Measurements from ENCODE around the gene LSAMP. TPM values are rescaled to one million over a fixed set of nuclear protein-coding genes. Genes with fewer than 3 reads are reported as not detected.

The LSAMP gene
- total and polyA plus RNA-seq, 2 of the 4 experiments (the other 2 are of a cell fraction) = 7.9 to 8.0 TPM

DNA sequence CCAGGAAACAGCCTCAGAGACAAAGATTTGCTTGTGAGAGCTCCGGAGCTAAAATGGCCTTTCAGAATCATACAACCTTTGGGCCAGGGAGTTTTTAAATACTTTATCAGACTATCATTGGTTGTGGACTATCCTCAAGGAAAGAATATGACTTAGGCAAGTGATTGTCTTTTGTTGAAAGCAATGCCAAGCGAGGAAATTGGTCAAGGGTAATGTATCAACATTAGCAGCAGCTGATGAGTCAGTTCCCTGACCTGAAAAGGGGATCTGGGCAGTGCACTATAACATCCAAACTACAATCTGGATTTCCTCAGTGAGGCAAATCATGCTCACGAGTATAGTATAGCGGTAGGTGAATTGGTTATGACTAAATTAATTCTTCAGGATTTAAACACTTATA, 303.6 kb downstream of the LSAMP start:
- H4K5ac ChIP-seq (ENCODE audit: low read depth, low read length) = no peak overlapping the region
- H3K23ac ChIP-seq (ENCODE audit: low read depth, low read length) = no peak overlapping the region
- no peak overlapping the region for H2BK15ac ChIP-seq (ENCODE audit: low read depth, low read length)
- no peaks in the 10 kb centered on the region for H3K27me3 ChIP-seq (ENCODE audit: control insufficient read depth, insufficient read depth, low read length)
- ChIA-PET POLR2A (ENCODE audit: unreplicated experiment) (no interaction called here), CTCF (no interaction called here)
- H3K9me1 ChIP-seq (ENCODE audit: insufficient read depth, low read length) = no peaks in the 10 kb centered on the region
- no CpG with 5 or more reads among the region's 4 CpGs for WGBS, 2 experiments (ENCODE audit: extremely low coverage in 2 of 2, insufficient read length in 1 of 2)
- H2AK9ac ChIP-seq (replicated peaks; ENCODE audit: low read depth, low read length, poor library complexity) = no peak overlapping the region
- H3K9me3 ChIP-seq (ENCODE audit: control insufficient read depth, insufficient read depth, low read length) = peaks cover 2% of the 10 kb centered on the region; the same call in 1 of the 2 replicates
- H3K4me1 ChIP-seq (ENCODE audit: control insufficient read depth, insufficient read depth, low read length) = no peaks in the 10 kb centered on the region
- no peaks in the 10 kb centered on the region for H3K79me1 ChIP-seq (ENCODE audit: low read depth in 1 of 2, low read length in 2 of 2)
- H2BK20ac ChIP-seq (ENCODE audit: low read depth, low read length) = no peak overlapping the region
- dilution Hi-C loops (cut with HindIII; ENCODE audit: low sequenced_read_pairs, unreplicated experiment) = no loop called here
- TF ChIP-seq, protein P1, sequence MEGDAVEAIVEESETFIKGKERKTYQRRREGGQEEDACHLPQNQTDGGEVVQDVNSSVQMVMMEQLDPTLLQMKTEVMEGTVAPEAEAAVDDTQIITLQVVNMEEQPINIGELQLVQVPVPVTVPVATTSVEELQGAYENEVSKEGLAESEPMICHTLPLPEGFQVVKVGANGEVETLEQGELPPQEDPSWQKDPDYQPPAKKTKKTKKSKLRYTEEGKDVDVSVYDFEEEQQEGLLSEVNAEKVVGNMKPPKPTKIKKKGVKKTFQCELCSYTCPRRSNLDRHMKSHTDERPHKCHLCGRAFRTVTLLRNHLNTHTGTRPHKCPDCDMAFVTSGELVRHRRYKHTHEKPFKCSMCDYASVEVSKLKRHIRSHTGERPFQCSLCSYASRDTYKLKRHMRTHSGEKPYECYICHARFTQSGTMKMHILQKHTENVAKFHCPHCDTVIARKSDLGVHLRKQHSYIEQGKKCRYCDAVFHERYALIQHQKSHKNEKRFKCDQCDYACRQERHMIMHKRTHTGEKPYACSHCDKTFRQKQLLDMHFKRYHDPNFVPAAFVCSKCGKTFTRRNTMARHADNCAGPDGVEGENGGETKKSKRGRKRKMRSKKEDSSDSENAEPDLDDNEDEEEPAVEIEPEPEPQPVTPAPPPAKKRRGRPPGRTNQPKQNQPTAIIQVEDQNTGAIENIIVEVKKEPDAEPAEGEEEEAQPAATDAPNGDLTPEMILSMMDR (conservative IDR thresholded peaks at IDR 0.05; ENCODE audit: low read depth, low read length) = no peak
- TF ChIP-seq CEBPB (IDR thresholded peaks at IDR 0.05; ENCODE audit: low read depth, low read length) (no peak), MAZ (IDR thresholded peaks at IDR 0.05; ENCODE audit: borderline replicate concordance, low read depth, low read length) (no peak), MXI1 (IDR thresholded peaks at IDR 0.05; ENCODE audit: borderline replicate concordance, low read depth, low read length) (no peak), CHD1 (IDR thresholded peaks at IDR 0.05; ENCODE audit: low read depth, low read length) (no peak), NFE2L2 (IDR thresholded peaks at IDR 0.05; ENCODE audit: low read depth, low read length) (no peak), FOS (IDR thresholded peaks at IDR 0.05; ENCODE audit: low read depth, low read length) (no peak), SMC3 (IDR thresholded peaks at IDR 0.05; ENCODE audit: low read depth, low read length) (no peak), BHLHE40 (IDR thresholded peaks at IDR 0.05; ENCODE audit: low read depth, low read length) (no peak), POLR2A (IDR thresholded peaks at IDR 0.05; ENCODE audit: low read depth, low read length) (no peak), MAFK (IDR thresholded peaks at IDR 0.05; ENCODE audit: low read depth, low read length) (no peak), RAD21 (IDR thresholded peaks at IDR 0.05; ENCODE audit: low read length) (no peak), RFX5 (IDR thresholded peaks at IDR 0.05; ENCODE audit: low read depth, low read length) (no peak), RCOR1 (IDR thresholded peaks at IDR 0.05; ENCODE audit: insufficient replicate concordance, low read length) (no peak)
- TF ChIP-seq, protein P2, sequence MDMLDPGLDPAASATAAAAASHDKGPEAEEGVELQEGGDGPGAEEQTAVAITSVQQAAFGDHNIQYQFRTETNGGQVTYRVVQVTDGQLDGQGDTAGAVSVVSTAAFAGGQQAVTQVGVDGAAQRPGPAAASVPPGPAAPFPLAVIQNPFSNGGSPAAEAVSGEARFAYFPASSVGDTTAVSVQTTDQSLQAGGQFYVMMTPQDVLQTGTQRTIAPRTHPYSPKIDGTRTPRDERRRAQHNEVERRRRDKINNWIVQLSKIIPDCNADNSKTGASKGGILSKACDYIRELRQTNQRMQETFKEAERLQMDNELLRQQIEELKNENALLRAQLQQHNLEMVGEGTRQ (IDR thresholded peaks at IDR 0.05; ENCODE audit: low read depth, low read length) = no peak
- TF ChIP-seq, protein P3, sequence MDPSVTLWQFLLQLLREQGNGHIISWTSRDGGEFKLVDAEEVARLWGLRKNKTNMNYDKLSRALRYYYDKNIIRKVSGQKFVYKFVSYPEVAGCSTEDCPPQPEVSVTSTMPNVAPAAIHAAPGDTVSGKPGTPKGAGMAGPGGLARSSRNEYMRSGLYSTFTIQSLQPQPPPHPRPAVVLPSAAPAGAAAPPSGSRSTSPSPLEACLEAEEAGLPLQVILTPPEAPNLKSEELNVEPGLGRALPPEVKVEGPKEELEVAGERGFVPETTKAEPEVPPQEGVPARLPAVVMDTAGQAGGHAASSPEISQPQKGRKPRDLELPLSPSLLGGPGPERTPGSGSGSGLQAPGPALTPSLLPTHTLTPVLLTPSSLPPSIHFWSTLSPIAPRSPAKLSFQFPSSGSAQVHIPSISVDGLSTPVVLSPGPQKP (IDR thresholded peaks at IDR 0.05; ENCODE audit: borderline replicate concordance, low read depth, low read length) = no peak
- no peak overlapping the region for H3K56ac ChIP-seq (ENCODE audit: extremely low read depth, insufficient read depth, low read length)
- H4K20me1 ChIP-seq (ENCODE audit: insufficient read depth, low read length) = no peaks in the 10 kb centered on the region
- no peak overlapping the region for H3K4me2 ChIP-seq (ENCODE audit: low read depth, low read length)
- H3K4ac ChIP-seq (ENCODE audit: low read depth, low read length) = no peak overlapping the region
- H3K4me3 ChIP-seq (ENCODE audit: insufficient read depth, low read depth, low read length) = no peak overlapping the region
- H4K8ac ChIP-seq (ENCODE audit: low read depth in 2 of 2, low read length in 2 of 2) = no peak overlapping the region
- no peaks in the 10 kb centered on the region for H3K36me3 ChIP-seq (ENCODE audit: control insufficient read depth, insufficient read depth, low read length)
- H3K18ac ChIP-seq (ENCODE audit: low read depth, low read length) = no peak overlapping the region
- H2AK5ac ChIP-seq (ENCODE audit: low read depth, low read length) = no peak overlapping the region
- BruUV-seq (replicated peaks) = no TSS peak
- no peak overlapping the region for H3K27ac ChIP-seq (ENCODE audit: insufficient read depth, low read length)
- no peak overlapping the region for H4K91ac ChIP-seq (ENCODE audit: insufficient read depth, low read depth, low read length)
- ATAC-seq (ENCODE audit: low read depth) (no peak), DNase-seq (peak; percentile 13)
- no peak overlapping the region for H3K14ac ChIP-seq (replicated peaks; ENCODE audit: low read depth, low read length)
- in situ Hi-C loops (cut with MboI; ENCODE audit: low sequenced_read_pairs) = loop anchor here (10.0 kb wide), 1 partner anchor 303 kb away; the partner anchor contains the start of gene LSAMP
- intact Hi-C loops (cut with micrococcal nuclease) = no loop called here
- H3K9ac ChIP-seq (ENCODE audit: low read depth, low read length) = no peak overlapping the region
- H2AFZ ChIP-seq (replicated peaks; ENCODE audit: low read length, poor library complexity) = no peak overlapping the region
- no peak overlapping the region for H2BK120ac ChIP-seq (ENCODE audit: low read depth, low read length)
- H2BK5ac ChIP-seq (ENCODE audit: low read depth, low read length, poor library complexity, severe bottlenecking) = no peak overlapping the region
